Measurements from ENCODE around the gene SGF29.

Gene SGF29

GRCh38 chr16:28537964-28538732 is 15.6 kb upstream of the SGF29 start:
- H3K27me3 ChIP-seq (ENCODE audit: low read length): no peaks in the 10 kb centered on the region
- no peaks in the 10 kb centered on the region for H3K79me2 ChIP-seq (ENCODE audit: insufficient read depth, low read length)
- H3K27ac ChIP-seq (ENCODE audit: low read depth, low read length): no peak overlapping the region
- H3F3A ChIP-seq (ENCODE audit: insufficient read depth): no peaks in the 10 kb centered on the region
- H3K9ac ChIP-seq (ENCODE audit: low read length): no peak overlapping the region
- no peaks in the 10 kb centered on the region for H3K9me2 ChIP-seq (replicated peaks; ENCODE audit: insufficient read depth, low read length)
- H4K20me1 ChIP-seq (ENCODE audit: low read depth, low read length): no peaks in the 10 kb centered on the region
- H3K4me3 ChIP-seq (ENCODE audit: insufficient read depth, low read length, poor library complexity, severe bottlenecking): no peak overlapping the region
- no peaks in the 10 kb centered on the region for H3K9me3 ChIP-seq (ENCODE audit: insufficient read depth, low read length)
- no peak overlapping the region for H3K4me2 ChIP-seq (ENCODE audit: low read depth, low read length, poor library complexity, severe bottlenecking)
- H2AFZ ChIP-seq (ENCODE audit: low read depth, low read length, severe bottlenecking): no peak overlapping the region
- TF ChIP-seq CTCF (IDR thresholded peaks at IDR 0.05; ENCODE audit: insufficient read depth, low read length, poor library complexity, severe bottlenecking) (no peak), EZH2phosphoT487 (conservative IDR thresholded peaks at IDR 0.05; ENCODE audit: low read length) (no peak)
- no peaks in the 10 kb centered on the region for H3K36me3 ChIP-seq (ENCODE audit: low read length)

GRCh38 chr16:28538733-28539596 is 14.8 kb upstream of the SGF29 start, which contains the start of gene NUPR1:
Gene NUPR1 (minus strand): TSS chr16:28538974. CDS start chr16:28538907, 67 bp downstream.
- no peaks in the 10 kb centered on the region for H3K9me3 ChIP-seq (ENCODE audit: insufficient read depth, low read length)
- H3K27me3 ChIP-seq (ENCODE audit: low read length): no peaks in the 10 kb centered on the region
- no peaks in the 10 kb centered on the region for H3K79me2 ChIP-seq (ENCODE audit: insufficient read depth, low read length)
- H3K4me3 ChIP-seq (ENCODE audit: insufficient read depth, low read length, poor library complexity, severe bottlenecking): no peak within 1 kb of the TSS
- no peak within 1 kb of the TSS for H3K9ac ChIP-seq (ENCODE audit: low read length)
- H3K9me2 ChIP-seq (replicated peaks; ENCODE audit: insufficient read depth, low read length): no peaks in the 10 kb centered on the region
- H3K27ac ChIP-seq (ENCODE audit: low read depth, low read length): no peak within 1 kb of the TSS
- no peaks in the 10 kb centered on the region for H3K36me3 ChIP-seq (ENCODE audit: low read length)
- no peak within 1 kb of the TSS for H2AFZ ChIP-seq (ENCODE audit: low read depth, low read length, severe bottlenecking)
- TF ChIP-seq EZH2phosphoT487 (conservative IDR thresholded peaks at IDR 0.05; ENCODE audit: low read length) (no peak), CTCF (IDR thresholded peaks at IDR 0.05; ENCODE audit: insufficient read depth, low read length, poor library complexity, severe bottlenecking) (no peak)
- H4K20me1 ChIP-seq (ENCODE audit: low read depth, low read length): no peaks in the 10 kb centered on the region
- H3K4me2 ChIP-seq (ENCODE audit: low read depth, low read length, poor library complexity, severe bottlenecking): no peak within 1 kb of the TSS
- H3F3A ChIP-seq (ENCODE audit: insufficient read depth): no peaks in the 10 kb centered on the region

DNA sequence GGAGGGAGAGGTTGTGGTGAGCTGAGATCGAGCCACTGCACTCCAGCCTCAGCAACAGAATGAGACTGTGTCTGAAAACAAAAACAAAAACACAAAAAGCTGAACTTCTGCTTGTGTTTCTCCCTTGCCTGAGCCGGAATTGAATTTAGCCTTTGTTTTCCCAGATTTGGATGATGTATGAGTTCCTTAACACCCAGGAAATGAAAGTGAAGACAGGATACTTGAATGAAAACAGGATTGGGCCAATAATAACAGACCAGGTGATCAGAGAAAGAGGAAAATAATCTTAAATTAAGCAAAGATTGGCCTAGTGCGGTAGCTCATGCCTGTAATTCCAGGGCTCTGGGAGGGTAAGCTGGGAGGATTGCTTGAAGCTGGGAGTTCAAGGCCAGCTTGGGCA is 13.4 kb upstream of the SGF29 start:
- Histone ChIP-seq H3K27ac (ENCODE audit: low read depth, low read length) (no peak overlapping the region), H3K9ac (ENCODE audit: low read length) (no peak overlapping the region), H3K27me3 (ENCODE audit: low read length) (no peaks in the 10 kb centered on the region), H3K4me2 (ENCODE audit: low read depth, low read length, poor library complexity, severe bottlenecking) (no peak overlapping the region), H3K36me3 (ENCODE audit: low read length) (no peaks in the 10 kb centered on the region), H3K79me2 (ENCODE audit: insufficient read depth, low read length) (no peaks in the 10 kb centered on the region), H3K9me2 (replicated peaks; ENCODE audit: insufficient read depth, low read length) (no peaks in the 10 kb centered on the region), H3K4me3 (ENCODE audit: insufficient read depth, low read length, poor library complexity, severe bottlenecking) (no peak overlapping the region), H2AFZ (ENCODE audit: low read depth, low read length, severe bottlenecking) (no peak overlapping the region), H3K9me3 (ENCODE audit: insufficient read depth, low read length) (no peaks in the 10 kb centered on the region), H3F3A (ENCODE audit: insufficient read depth) (no peaks in the 10 kb centered on the region), H4K20me1 (ENCODE audit: low read depth, low read length) (no peaks in the 10 kb centered on the region)
- no peak for TF ChIP-seq EZH2phosphoT487 (conservative IDR thresholded peaks at IDR 0.05; ENCODE audit: low read length)
- no peak for TF ChIP-seq CTCF (IDR thresholded peaks at IDR 0.05; ENCODE audit: insufficient read depth, low read length, poor library complexity, severe bottlenecking)

All from SU-DHL-6 (cell line).